Cardiac septum (tissue), 1 donor: ENCODE data around the gene SIN3A. TPM values are rescaled to one million over a fixed set of nuclear protein-coding genes. Genes with fewer than 3 reads are reported as not detected.
"Not testable (repeated sequence)": the region's sequence is repeated elsewhere in the genome, so short reads cannot be mapped to it uniquely, and the experiment has no call there.

Experiments used
- DNase-seq: peaks from one replicate; pipeline ENCODE4 v3.0.0-alpha.2; 2020; ENCODE audit warnings: low spot score
- intact Hi-C: fragments of 100-400 bp; cut with DNase I; formaldehyde crosslinking; loops from one replicate; pipeline ENCODE4 v1.14.0; 2022
- total RNA-seq: library from RNA; stranded (reverse); fragmentation: NEBNext Ultra II Directional; extraction: Animal tissue kit (Norgen Biotek cat#: 25700); gene quantifications from one replicate; pipeline ENCODE4 v1.2.1, GENCODE V29; 2021
- donor health status: DM: no; HTN: no; CAD: no.

SIN3A gene
- total RNA-seq, 1 donor from 2014 or later: 30.6 TPM

GRCh38 chr15:75361361-75361988 lies 90.0 kb downstream of the SIN3A start:
- intact Hi-C loops: loop anchor here (10.0 kb wide), 1 partner anchor 323 kb away; no protein-coding TSS in a partner anchor
- no peak for DNase-seq

DNA sequence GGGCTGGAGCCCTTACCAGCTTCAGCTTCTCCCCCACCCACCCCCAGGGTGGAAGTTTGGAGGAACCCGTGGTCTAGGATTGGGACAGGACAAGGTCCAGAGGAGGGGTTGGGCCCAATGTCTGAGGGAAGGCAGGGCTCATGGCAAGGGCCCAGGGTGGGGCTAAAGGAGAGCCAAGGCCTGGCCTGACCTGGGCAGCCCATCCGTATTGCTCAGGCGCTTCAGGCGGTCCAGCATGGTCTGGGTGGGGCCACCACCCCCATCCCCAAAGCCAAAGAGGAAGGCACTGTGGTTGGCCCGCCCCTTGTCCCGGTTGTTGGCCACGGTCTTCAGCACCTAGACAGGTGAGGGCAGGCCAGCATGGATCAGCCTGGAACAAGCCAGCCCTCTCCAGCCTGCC lies 90.6 kb downstream of the SIN3A start:
- no peak for DNase-seq
- intact Hi-C loops: loop anchor here (10.0 kb wide), 1 partner anchor 324 kb away; no protein-coding TSS in a partner anchor

DNA sequence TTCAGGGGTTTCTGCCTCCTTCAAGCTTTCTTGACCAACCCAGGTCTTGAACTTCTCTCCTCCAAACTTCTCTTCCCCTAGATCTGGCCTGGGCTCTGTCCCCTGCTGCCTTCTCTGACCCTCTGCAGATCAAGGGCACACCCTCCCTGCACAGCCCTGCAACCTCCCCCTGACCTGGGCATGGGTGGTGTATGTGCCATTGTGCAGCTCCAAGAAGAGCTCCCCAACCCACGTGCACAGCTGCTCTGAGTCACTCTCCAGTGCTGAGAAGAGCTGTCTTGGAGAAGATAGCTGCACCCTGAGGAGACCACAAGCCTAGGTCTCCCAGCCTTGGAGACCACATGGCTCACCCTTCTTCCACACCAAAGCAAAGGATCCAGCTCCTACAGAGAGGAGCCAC lies 91.1 kb downstream of the SIN3A start:
- intact Hi-C loops: loop anchor here (10.0 kb wide), 1 partner anchor 324 kb away; no protein-coding TSS in a partner anchor
- DNase-seq: no peak

GRCh38 chr15:75359537-75360250 lies 91.8 kb downstream of the SIN3A start:
- DNase-seq: no peak
- intact Hi-C loops: loop anchor here (10.0 kb wide), 1 partner anchor 325 kb away; no protein-coding TSS in a partner anchor

- DNase-seq: no peak
- intact Hi-C loops: no loop called here
These were observed 92.5 kb downstream of the SIN3A start for GRCh38 chr15:75358771-75359536.

DNA sequence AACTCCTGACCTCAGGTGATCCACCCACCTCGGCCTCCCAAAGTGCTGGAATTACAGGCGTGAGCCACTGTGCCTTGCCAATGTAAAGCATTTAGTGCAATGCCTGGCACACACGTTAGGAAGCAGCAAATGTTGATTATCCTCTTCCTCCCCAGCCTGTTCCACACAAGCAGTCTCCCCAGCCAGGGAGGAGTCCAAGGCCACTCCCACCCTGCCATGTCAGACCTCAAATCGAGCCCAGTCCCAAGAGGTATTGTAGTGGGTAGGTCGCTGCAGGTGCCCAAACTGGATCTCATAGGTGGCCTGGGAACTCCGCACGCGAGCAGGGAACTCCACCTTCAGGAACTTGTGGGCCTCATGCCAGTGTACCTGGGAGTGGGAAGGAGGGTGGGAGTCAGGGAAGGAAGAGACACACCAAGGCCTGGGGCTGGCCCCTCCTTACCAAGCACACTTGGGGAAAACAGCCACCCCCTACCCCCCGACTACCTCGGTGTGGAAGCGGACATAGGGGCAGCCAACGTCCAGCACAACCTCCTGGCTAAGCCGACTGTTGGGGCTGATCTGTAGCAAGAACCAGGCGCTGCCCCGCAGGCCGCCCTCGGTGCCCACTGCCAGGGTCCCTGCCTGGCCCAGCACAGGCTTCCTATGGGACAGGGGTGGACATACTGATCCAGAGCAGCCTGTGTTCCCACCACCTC lies 93.4 kb downstream of the SIN3A start:
- intact Hi-C loops: no loop called here
- DNase-seq: no peak

DNA sequence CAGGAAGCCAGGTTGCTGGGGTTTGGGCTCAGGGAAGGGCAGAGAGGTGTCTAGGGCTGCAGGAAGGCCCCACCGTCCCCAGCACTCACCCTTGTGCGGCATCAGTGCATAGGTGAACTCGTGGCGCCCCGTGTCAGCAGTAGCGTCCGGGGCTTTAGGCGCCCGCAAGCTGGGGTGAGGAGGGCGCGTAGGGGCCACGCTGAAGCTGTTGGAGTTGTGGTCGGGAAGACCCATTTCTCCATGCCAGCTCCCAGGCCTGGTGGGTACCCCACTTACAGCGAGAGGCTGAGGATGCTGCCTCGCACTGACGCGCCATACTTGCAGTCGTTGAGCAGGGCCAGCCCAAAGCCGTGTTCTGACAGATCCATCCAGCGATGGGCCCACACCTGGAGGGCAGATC lies 95.0 kb downstream of the SIN3A start:
- intact Hi-C loops: no loop called here
- DNase-seq: no peak

- intact Hi-C loops: no loop called here
- DNase-seq: no peak
These were observed 95.5 kb downstream of the SIN3A start for GRCh38 chr15:75356006-75356405.

DNA sequence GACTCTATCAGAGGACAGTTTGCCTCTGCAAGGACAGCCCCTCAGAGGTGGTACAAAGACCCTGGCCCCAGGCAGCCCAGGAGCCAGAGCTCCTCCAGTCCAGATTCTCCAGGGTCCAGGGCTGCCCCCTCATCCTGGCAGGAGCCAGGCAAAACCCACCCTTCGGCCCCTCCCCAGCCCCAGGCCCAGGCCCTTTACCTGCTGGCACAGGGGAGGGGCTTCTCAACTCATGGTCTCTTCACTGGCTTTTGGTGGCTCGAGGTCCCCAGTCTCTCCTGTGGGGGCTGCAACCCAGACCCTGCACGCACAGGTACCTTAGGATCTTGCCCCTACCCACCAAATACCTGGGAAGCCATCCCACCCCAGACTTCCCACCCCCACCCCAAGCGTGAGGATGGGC lies 96.1 kb downstream of the SIN3A start:
- intact Hi-C loops: no loop called here

DNA sequence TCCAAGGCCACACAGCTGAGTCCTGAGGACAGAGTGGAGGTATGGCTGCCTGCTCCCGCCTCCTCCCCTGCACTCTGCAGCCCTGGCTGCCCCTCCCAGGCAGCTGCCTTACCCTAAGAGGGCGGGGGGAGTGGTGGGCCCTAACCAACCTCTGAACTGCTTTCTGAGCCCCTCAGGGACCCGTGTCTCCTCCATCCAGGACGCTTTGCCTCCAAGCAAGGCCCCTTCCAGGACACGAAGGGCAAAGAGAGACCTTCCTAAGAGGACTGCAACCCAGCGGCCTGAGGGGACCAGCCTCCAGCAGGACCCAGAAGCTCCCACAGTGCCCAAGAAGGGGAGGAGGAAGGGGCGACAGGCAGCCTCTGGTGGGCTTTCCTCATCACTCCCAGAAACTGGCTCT lies 97.0 kb downstream of the SIN3A start:
- DNase-seq: peak; percentile 2
- intact Hi-C loops: no loop called here

More for the DNA sequence above, 96.1 kb downstream of the SIN3A start:
- no peak for DNase-seq

DNA sequence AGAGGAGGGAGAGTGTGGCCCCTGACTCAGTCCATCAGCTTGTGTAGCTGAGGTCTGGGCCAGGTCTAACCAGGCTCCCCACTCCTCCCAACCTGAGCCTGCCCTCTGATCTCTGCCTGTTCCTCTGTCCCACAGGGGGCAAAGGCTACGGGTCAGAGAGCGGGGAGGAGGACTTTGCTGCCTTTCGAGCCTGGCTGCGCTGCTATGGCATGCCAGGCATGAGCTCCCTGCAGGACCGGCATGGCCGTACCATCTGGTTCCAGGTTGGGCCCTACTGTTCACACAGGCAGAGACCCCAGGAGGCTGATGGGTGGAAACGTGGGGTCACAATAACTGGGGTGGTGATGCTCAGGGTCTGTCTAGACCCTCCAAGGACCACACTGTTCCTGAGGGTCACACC lies 97.9 kb downstream of the SIN3A start:
- intact Hi-C loops: no loop called here
- no peak for DNase-seq

DNA sequence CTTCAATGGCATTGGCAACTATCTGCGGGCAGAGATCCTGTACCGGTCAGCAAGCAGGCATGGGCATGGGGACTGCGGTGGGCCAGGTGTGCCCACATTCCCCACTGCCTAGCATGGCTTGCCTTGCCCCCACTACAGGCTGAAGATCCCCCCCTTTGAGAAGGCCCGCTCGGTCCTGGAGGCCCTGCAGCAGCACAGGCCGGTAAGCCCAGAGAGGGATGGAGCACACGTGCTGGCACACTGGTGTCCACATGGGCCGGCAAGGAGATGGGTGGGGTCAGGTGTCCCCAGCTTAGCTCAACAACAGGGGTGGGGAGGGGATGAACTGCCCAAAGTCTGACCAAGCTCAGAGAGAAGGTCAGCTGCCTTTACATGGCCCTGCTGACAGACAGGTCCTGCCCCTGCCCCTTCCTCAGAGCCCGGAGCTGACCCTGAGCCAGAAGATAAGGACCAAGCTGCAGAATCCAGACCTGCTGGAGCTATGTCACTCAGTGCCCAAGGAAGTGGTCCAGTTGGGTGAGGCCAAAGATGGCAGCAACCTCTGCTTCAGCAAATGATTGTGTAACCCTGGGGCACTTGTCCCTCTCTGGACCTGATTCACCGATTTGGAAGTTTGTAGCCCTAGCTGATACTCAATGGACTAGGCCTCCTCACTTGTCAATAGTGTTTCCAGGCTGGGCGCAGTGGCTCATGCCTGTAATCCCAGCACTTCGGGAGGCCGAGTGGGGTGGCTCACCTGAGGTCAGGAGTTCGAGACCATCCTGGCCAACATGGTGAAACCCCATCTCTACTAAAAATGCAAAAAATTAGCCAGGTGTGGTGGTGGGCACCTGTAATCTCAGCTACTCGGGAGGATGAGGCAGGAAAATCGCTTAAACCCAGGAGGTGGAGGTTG lies 99.1 kb downstream of the SIN3A start:
- DNase-seq: no peak
- intact Hi-C loops: no loop called here

- intact Hi-C loops: no loop called here
- no peak for DNase-seq
These were observed 100.7 kb downstream of the SIN3A start for GRCh38 chr15:75350601-75351361.

- DNase-seq: peak; percentile 86
- intact Hi-C loops: no loop called here
These were observed 101.5 kb downstream of the SIN3A start for GRCh38 chr15:75349851-75350588.

DNA sequence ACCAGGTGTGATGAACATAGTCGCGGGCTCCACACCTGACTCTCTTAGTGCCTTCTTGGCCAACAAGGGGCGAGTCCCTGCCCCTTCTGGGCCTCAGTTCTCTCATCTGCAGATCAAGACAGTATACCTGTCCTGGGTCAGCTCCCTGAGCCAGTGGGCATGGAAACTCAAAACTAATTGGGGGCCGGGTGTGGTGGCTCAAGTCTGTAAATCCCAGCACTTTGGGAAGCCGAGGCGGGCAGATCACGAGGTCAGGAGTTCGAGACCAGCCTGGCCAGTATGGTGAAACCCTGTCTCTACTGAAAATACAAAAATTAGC lies 102.2 kb downstream of the SIN3A start:
- DNase-seq: not testable (repeated sequence)

GRCh38 chr15:75348562-75349350 lies 102.7 kb downstream of the SIN3A start:
- intact Hi-C loops: no loop called here
- no peak for DNase-seq

More for the DNA sequence above, 102.2 kb downstream of the SIN3A start:
- intact Hi-C loops: not testable (repeated sequence)

GRCh38 chr15:75348034-75348561 lies 103.4 kb downstream of the SIN3A start:
- intact Hi-C loops: no loop called here
- no peak for DNase-seq
